ENCODE results near the gene KIAA0232. TPM values are rescaled to one million over a fixed set of nuclear protein-coding genes. Genes with fewer than 3 reads are reported as not detected.

Gene KIAA0232
- polyA plus RNA-seq, 1 experiment: 25.0 TPM

DNA sequence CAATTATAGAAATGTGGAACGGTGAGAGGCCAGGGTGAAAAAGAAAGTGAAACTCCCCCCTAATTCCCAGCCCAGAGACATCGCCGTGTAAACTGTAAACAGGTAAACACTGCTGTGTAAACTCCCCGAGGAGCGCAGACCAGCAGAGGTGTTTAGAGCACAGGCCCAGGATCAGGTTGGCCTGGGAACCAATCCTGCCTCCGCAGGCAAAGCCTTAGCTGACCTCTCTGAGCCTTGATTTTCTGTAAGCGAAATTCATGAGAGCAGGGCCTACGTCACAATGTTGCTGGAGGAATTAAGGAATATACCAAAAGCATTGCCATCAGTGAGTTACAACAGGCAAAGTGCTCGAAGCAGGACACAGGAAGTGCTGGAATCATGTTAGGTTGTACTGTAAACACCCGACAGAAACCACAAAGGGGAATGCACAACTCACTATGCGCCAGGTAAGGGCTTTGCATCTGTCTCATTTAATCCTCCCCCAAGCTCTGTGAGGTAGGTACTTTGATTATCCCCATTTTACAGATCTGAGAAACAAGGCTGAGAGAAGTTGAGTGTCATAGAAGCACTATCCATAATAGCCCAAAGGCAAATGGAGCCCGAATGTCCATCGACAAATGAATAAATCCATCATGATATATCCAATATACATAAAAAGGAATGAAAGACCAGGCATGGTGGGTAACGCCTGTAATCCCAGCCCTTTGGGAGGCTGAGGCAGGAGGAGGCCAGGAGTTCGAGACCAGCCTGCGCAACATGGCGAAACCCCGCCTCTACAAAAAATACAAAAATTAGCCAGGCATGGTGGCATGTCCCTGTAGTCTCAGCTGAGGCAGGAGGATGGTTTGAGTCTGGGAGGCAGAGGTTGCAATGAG lies 30.7 kb upstream of the KIAA0232 start:
- TF ChIP-seq, protein P1, sequence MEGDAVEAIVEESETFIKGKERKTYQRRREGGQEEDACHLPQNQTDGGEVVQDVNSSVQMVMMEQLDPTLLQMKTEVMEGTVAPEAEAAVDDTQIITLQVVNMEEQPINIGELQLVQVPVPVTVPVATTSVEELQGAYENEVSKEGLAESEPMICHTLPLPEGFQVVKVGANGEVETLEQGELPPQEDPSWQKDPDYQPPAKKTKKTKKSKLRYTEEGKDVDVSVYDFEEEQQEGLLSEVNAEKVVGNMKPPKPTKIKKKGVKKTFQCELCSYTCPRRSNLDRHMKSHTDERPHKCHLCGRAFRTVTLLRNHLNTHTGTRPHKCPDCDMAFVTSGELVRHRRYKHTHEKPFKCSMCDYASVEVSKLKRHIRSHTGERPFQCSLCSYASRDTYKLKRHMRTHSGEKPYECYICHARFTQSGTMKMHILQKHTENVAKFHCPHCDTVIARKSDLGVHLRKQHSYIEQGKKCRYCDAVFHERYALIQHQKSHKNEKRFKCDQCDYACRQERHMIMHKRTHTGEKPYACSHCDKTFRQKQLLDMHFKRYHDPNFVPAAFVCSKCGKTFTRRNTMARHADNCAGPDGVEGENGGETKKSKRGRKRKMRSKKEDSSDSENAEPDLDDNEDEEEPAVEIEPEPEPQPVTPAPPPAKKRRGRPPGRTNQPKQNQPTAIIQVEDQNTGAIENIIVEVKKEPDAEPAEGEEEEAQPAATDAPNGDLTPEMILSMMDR (IDR thresholded peaks at IDR 0.05; ENCODE audit: low read depth, low read length): no peak
- DNase-seq (ENCODE audit: low read depth, low spot score): no peak
- CTCF ChIA-PET: no interaction called here

DNA sequence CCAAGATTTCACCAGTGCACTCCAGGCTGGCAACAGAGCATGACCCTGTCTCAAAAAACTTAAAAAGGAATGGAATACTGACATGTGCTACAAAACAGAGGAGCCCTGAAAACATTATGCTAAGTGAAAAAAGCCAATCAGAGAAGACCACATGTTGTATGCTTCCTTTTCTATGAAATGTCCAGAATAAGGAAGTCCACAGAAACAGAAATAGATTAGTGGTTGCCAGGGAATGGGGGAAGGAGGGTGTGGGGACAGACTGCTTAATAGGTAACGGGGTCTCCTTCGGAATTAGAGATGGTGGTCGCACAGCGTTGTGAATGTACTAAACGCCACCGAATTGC lies 30.1 kb upstream of the KIAA0232 start:
- no peaks in the 10 kb centered on the region for H3K27me3 ChIP-seq (ENCODE audit: control insufficient read depth, insufficient read depth, low read length)
- POLR2A ChIA-PET: no interaction called here
- TF ChIP-seq, protein P1 (IDR thresholded peaks at IDR 0.05; ENCODE audit: low read depth, low read length): no peak
- DNase-seq (ENCODE audit: low read depth, low spot score): no peak
- no peak overlapping the region for H3K4me3 ChIP-seq (ENCODE audit: low read depth, low read length)
- CTCF ChIA-PET: no interaction called here
- H3K9me3 ChIP-seq (ENCODE audit: control insufficient read depth, insufficient read depth, low read length): no peaks in the 10 kb centered on the region; the same call in 1 of the 2 replicates
- H3K27ac ChIP-seq (ENCODE audit: low read depth, low read length): no peak overlapping the region

More for the DNA sequence above, 30.7 kb upstream of the KIAA0232 start:
- Histone ChIP-seq H3K9me3 (ENCODE audit: control insufficient read depth, insufficient read depth, low read length) (no peaks in the 10 kb centered on the region; the same call in 1 of the 2 replicates), H3K27ac (ENCODE audit: low read depth, low read length) (no peak overlapping the region), H3K4me3 (ENCODE audit: low read depth, low read length) (no peak overlapping the region), H3K27me3 (ENCODE audit: control insufficient read depth, insufficient read depth, low read length) (no peaks in the 10 kb centered on the region)
- POLR2A ChIA-PET: no interaction called here

DNA sequence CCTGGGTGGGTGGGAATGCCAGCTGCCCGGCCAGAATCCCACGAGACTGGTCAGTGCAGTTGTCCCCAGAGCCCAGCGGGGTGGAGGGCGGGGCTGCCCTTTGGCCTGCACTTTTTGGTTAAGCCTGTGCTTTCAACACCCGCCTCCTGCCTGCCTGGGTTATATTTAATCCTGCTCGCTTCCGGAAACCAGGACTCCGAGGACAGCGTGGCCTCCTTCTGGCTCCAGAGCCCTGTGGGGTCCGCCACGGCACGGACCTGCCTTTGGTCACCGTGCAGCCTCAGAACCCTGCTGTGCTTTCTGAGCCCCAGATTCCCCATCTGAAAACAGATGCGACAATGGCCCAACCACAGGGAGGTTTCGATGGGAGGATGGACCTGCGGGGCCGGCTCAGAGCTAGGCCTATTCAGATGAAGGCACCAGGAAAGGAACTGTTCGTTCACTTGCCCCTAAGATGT lies 29.4 kb upstream of the KIAA0232 start:
- CTCF ChIA-PET: no interaction called here
- Histone ChIP-seq H3K9me3 (ENCODE audit: control insufficient read depth, insufficient read depth, low read length) (no peaks in the 10 kb centered on the region; the same call in 1 of the 2 replicates), H3K4me3 (ENCODE audit: low read depth, low read length) (no peak overlapping the region), H3K27me3 (ENCODE audit: control insufficient read depth, insufficient read depth, low read length) (no peaks in the 10 kb centered on the region), H3K27ac (ENCODE audit: low read depth, low read length) (no peak overlapping the region)
- TF ChIP-seq, protein P1 (IDR thresholded peaks at IDR 0.05; ENCODE audit: low read depth, low read length): no peak
- DNase-seq (ENCODE audit: low read depth, low spot score): no peak
- POLR2A ChIA-PET: no interaction called here

DNA sequence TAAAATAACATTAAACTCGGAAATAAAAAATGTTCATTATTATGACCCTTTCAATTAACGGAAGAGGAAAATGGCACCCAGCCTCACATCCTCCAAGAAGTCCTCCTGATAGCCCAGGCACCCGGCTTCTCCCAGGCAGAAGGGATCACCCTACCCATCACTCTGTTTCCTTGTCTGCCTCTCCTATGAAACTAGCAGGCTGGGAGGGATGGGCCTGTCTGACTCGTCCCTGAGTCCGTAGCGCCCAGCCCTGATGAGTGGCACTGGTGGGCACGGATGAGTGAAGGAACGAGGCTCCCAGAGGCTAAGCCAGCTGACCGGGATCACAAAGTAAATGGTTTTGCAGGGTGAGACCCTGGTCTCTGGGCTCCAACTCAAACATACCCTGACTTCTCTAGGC lies 28.6 kb upstream of the KIAA0232 start:
- H3K27ac ChIP-seq (ENCODE audit: low read depth, low read length): no peak overlapping the region
- no peaks in the 10 kb centered on the region for H3K27me3 ChIP-seq (ENCODE audit: control insufficient read depth, insufficient read depth, low read length)
- POLR2A ChIA-PET: no interaction called here
- DNase-seq (ENCODE audit: low read depth, low spot score): no peak
- CTCF ChIA-PET: no interaction called here
- H3K4me3 ChIP-seq (ENCODE audit: low read depth, low read length): no peak overlapping the region
- no peaks in the 10 kb centered on the region; the same call in 1 of the 2 replicates for H3K9me3 ChIP-seq (ENCODE audit: control insufficient read depth, insufficient read depth, low read length)
- TF ChIP-seq, protein P1 (IDR thresholded peaks at IDR 0.05; ENCODE audit: low read depth, low read length): no peak

DNA sequence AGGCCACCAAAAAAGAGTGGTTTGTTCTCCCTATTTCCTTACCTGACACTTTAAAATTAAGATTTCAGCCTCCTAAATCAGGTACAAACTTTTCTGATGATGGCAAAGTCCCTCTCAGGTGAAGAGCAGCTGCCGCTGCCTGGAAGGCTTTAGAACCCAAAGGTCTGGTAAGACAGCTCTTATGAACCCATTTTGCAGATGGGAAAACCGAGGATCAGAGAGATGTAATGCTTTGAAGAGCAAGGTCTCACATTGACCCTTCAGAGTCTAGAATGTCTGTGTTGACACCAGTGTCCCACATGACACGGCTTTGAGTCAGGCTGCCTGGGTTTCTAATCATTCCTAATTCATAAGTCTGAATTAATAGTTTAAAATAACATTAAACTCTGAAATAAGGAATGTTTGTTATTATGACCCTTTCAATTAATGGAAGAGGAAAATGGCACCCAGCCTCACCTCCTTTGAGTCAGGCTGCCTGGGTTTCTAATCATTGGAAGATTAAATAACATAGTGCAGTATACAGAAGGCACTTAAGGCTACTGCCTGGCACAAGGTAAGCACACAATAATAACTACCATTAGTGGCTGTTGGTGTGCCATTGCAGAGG lies 27.9 kb upstream of the KIAA0232 start:
- DNase-seq (ENCODE audit: low read depth, low spot score): no peak
- H3K27ac ChIP-seq (ENCODE audit: low read depth, low read length): no peak overlapping the region
- ChIA-PET CTCF (no interaction called here), POLR2A (no interaction called here)
- TF ChIP-seq, protein P1 (IDR thresholded peaks at IDR 0.05; ENCODE audit: low read depth, low read length): no peak
- H3K27me3 ChIP-seq (ENCODE audit: control insufficient read depth, insufficient read depth, low read length): no peaks in the 10 kb centered on the region
- H3K9me3 ChIP-seq (ENCODE audit: control insufficient read depth, insufficient read depth, low read length): no peaks in the 10 kb centered on the region; the same call in 1 of the 2 replicates
- H3K4me3 ChIP-seq (ENCODE audit: low read depth, low read length): no peak overlapping the region
